HepG2 (cell line): Measurements from ENCODE around the gene VAMP2. TPM values are rescaled to one million over a fixed set of nuclear protein-coding genes. Genes with fewer than 3 reads are reported as not detected.

Source experiments
- ARNT2 ChIP-seq: sonication (generic); formaldehyde crosslinking; IDR thresholded peaks from 2 replicates; pipeline ENCODE4 v1.8.0; 2022; ENCODE audit warnings: mild to moderate bottlenecking, low read depth, missing genetic modification reagents, moderate library complexity
- EHMT2 ChIP-seq: fragments of 200-600 bp; sonication (generic); IDR thresholded peaks from 2 replicates; pipeline ENCODE4 v1.7.0; 2017; ENCODE audit warnings: antibody characterized with exemption, low read depth, low read length, borderline replicate concordance
- GPN1 ChIP-seq: sonication (generic); formaldehyde crosslinking; IDR thresholded peaks from 2 replicates; pipeline ENCODE4 v1.5.1; 2020; ENCODE audit warnings: missing genetic modification reagents, borderline replicate concordance
- HNRNPL ChIP-seq: fragments of 200-400 bp; formaldehyde crosslinking; IDR thresholded peaks from 2 replicates; pipeline ENCODE4 v1.6.1; 2017; ENCODE audit warnings: mild to moderate bottlenecking, low read depth, low read length
- MTF2 ChIP-seq: sonication (generic); formaldehyde crosslinking; IDR thresholded peaks from 2 replicates; pipeline ENCODE4 v1.5.0; 2020; ENCODE audit warnings: missing genetic modification reagents, borderline replicate concordance
- PPARG ChIP-seq: conservative IDR thresholded peaks from 2 replicates; pipeline ENCODE4 v1.6.1; 2016; ENCODE audit warnings: missing biosample characterization, missing genetic modification reagents
- ZBTB7A ChIP-seq: sonication (generic); formaldehyde crosslinking; IDR thresholded peaks from 2 replicates; pipeline ENCODE4 v1.8.0; 2022; ENCODE audit warnings: mild to moderate bottlenecking, missing genetic modification reagents
- ZIK1 ChIP-seq: sonication (generic); formaldehyde crosslinking; IDR thresholded peaks from 2 replicates; pipeline ENCODE4 v1.5.0; 2020; ENCODE audit warnings: mild to moderate bottlenecking, low read depth, missing genetic modification reagents, borderline replicate concordance
- ZNF253 ChIP-seq: sonication (generic); formaldehyde crosslinking; IDR thresholded peaks from 2 replicates; pipeline ENCODE4 v1.8.0; 2022; ENCODE audit warnings: mild to moderate bottlenecking, missing genetic modification reagents, borderline replicate concordance
- ZNF280B ChIP-seq: sonication (generic); formaldehyde crosslinking; IDR thresholded peaks from 2 replicates; pipeline ENCODE4 v1.5.0; 2020; ENCODE audit warnings: missing genetic modification reagents, mild to moderate bottlenecking, borderline replicate concordance
- ZNF350 ChIP-seq: sonication (generic); formaldehyde crosslinking; IDR thresholded peaks from 2 replicates; pipeline ENCODE4 v1.4.0; 2020; ENCODE audit warnings: mild to moderate bottlenecking, low read depth, missing genetic modification reagents, borderline replicate concordance
- ZNF563 ChIP-seq: sonication (generic); formaldehyde crosslinking; IDR thresholded peaks from 2 replicates; pipeline ENCODE4 v1.8.0; 2022; ENCODE audit warnings: mild to moderate bottlenecking, moderate library complexity, missing genetic modification reagents
- ZNF740 ChIP-seq: sonication (generic); formaldehyde crosslinking; IDR thresholded peaks from 2 replicates; pipeline ENCODE4 v1.4.0; 2020; ENCODE audit warnings: missing genetic modification reagents
- ZNF749 ChIP-seq: sonication (generic); formaldehyde crosslinking; IDR thresholded peaks from 2 replicates; pipeline ENCODE4 v1.8.0; 2022; ENCODE audit warnings: mild to moderate bottlenecking, missing genetic modification reagents, moderate library complexity, borderline replicate concordance
- ZNF781 ChIP-seq: sonication (generic); formaldehyde crosslinking; IDR thresholded peaks from 2 replicates; pipeline ENCODE4 v1.5.1; 2020; ENCODE audit warnings: borderline replicate concordance, mild to moderate bottlenecking, missing genetic modification reagents; ENCODE audit errors: not compliant biosample characterization
- ZUFSP ChIP-seq: sonication (generic); formaldehyde crosslinking; IDR thresholded peaks from 2 replicates; pipeline ENCODE4 v1.9.0; 2021; ENCODE audit warnings: missing genetic modification reagents, mild to moderate bottlenecking, borderline replicate concordance
- polyA plus RNA-seq, 8 experiments: library from polyadenylated mRNA; depleted of rRNA in 3 of 8; stranded (reverse) in 7 of 8; unstranded in 1 of 8; fragments of >200 nt; fragmentation: Illumina TruSeq in 4 of 8; extraction: Trizol in 4 of 8; gene quantifications; 2 replicates each; pipeline versions ENCODE4 v1.2.1 to v1.2.3, GENCODE V29; 2011 to 2016; ENCODE audit warnings: low read depth in 4 of 8, missing spikeins in 1 of 8, mixed read lengths in 1 of 8; ENCODE audit not compliant: insufficient read depth in 1 of 8
- total RNA-seq, 5 experiments: library from RNA; depleted of rRNA; stranded (reverse); fragments of >200 nt; fragmentation: Illumina TruSeq; extraction: Trizol; gene quantifications; 2 replicates each; pipeline ENCODE4 v1.2.3, GENCODE V29; 2016; ENCODE audit warnings: low read depth in 1 of 5
- TF ChIP-seq, protein P1 (sequence below): sonication (generic); formaldehyde crosslinking; IDR thresholded peaks from 2 replicates; pipeline ENCODE4 v1.8.0; 2022; ENCODE audit warnings: mild to moderate bottlenecking, missing genetic modification reagents
- TF ChIP-seq, protein P2 (sequence below): sonication (generic); formaldehyde crosslinking; IDR thresholded peaks from 2 replicates; pipeline ENCODE4 v1.5.0; 2020; ENCODE audit warnings: mild to moderate bottlenecking, missing genetic modification reagents
- TF ChIP-seq, protein P3 (sequence below): sonication (generic); formaldehyde crosslinking; IDR thresholded peaks from 2 replicates; pipeline ENCODE4 v1.8.1; 2023; ENCODE audit warnings: missing genetic modification reagents, inconsistent platforms, borderline replicate concordance

Gene VAMP2
- total and polyA plus RNA-seq, 2 of the 13 experiments (the other 11 are each of a cell fraction or from before 2014, with no cell fraction given) = 3.9 to 17.2 TPM

DNA sequence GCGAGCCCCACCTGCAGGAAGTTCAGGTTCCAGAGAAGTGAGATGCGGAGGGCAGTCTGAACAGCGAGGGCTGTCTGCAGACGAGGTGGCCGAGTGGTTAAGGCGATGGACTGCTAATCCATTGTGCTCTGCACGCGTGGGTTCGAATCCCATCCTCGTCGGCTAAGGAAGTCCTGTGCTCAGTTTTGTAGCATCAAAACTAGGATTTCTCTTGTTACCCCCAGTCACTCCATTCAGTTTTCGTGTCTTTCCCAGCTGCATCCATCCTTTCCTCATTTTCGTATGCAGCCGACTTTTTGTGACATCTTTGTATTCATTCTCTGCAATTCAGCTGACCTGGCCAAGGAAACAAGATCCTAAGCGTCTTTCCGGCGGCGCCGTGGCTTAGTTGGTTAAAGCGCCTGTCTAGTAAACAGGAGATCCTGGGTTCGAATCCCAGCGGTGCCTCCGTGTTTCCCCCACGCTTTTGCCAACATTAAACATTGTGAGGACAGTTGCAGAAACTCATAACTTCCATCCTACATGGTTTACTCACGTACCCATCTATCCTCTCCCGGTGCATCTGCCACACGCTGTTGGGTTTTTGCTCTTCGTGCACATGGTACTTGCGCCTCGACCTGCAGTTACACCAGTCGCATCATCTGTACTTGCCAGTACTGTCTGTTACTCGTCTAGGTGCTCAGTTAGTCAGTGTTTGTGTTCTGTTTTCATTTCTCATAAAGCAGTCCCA, 24.2 kb upstream of the VAMP2 start (continued):
- TF ChIP-seq ZNF280B (CRISPR knock-in tag) (no peak), ZNF781 (CRISPR knock-in tag) (no peak), ZBTB7A (CRISPR knock-in tag) (peak; percentile 45; the same call in 1 of the 2 replicates), ZUFSP (CRISPR knock-in tag) (no peak), ZNF563 (CRISPR knock-in tag) (no peak), GPN1 (CRISPR knock-in tag) (no peak), ZNF350 (no peak; the same call in 1 of the 2 replicates), ARNT2 (no peak), ZIK1 (no peak), EHMT2 (no peak), HNRNPL (no peak), ZNF740 (CRISPR knock-in tag) (peak; percentile 77; the same call in 1 of the 2 replicates), ZNF749 (CRISPR knock-in tag) (no peak), MTF2 (CRISPR knock-in tag) (0 out of 2 replicates have a peak, but pooled peaks have one; percentile 79), PPARG (CRISPR knock-in tag) (no peak; the same call in none of the 2 replicates), ZNF253 (no peak)
- TF ChIP-seq, protein P1, sequence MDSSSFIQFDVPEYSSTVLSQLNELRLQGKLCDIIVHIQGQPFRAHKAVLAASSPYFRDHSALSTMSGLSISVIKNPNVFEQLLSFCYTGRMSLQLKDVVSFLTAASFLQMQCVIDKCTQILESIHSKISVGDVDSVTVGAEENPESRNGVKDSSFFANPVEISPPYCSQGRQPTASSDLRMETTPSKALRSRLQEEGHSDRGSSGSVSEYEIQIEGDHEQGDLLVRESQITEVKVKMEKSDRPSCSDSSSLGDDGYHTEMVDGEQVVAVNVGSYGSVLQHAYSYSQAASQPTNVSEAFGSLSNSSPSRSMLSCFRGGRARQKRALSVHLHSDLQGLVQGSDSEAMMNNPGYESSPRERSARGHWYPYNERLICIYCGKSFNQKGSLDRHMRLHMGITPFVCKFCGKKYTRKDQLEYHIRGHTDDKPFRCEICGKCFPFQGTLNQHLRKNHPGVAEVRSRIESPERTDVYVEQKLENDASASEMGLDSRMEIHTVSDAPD (CRISPR knock-in tag) = no peak
- TF ChIP-seq, protein P2, sequence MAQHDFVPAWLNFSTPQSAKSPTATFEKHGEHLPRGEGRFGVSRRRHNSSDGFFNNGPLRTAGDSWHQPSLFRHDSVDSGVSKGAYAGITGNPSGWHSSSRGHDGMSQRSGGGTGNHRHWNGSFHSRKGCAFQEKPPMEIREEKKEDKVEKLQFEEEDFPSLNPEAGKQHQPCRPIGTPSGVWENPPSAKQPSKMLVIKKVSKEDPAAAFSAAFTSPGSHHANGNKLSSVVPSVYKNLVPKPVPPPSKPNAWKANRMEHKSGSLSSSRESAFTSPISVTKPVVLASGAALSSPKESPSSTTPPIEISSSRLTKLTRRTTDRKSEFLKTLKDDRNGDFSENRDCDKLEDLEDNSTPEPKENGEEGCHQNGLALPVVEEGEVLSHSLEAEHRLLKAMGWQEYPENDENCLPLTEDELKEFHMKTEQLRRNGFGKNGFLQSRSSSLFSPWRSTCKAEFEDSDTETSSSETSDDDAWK (CRISPR knock-in tag) = no peak
- TF ChIP-seq, protein P3, sequence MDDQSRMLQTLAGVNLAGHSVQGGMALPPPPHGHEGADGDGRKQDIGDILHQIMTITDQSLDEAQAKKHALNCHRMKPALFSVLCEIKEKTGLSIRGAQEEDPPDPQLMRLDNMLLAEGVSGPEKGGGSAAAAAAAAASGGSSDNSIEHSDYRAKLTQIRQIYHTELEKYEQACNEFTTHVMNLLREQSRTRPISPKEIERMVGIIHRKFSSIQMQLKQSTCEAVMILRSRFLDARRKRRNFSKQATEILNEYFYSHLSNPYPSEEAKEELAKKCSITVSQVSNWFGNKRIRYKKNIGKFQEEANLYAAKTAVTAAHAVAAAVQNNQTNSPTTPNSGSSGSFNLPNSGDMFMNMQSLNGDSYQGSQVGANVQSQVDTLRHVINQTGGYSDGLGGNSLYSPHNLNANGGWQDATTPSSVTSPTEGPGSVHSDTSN (CRISPR knock-in tag) = no peak
